A673 (cell line): Measurements from ENCODE around the gene KHNYN.

Source experiments
- EZH2 ChIP-seq: fragments of 200-600 bp; sonication (generic); IDR thresholded peaks from 2 replicates; pipeline ENCODE4 v1.6.1; 2017; ENCODE audit warnings: borderline replicate concordance, low read depth, mild to moderate bottlenecking, mixed read lengths, antibody characterized with exemption, low read length; ENCODE audit not compliant: poor library complexity, severe bottlenecking
- TF ChIP-seq, protein P1 (sequence below): fragments of 300-800, 200-600 bp; sonication (generic); conservative IDR thresholded peaks from 2 replicates; pipeline ENCODE4 v1.5.1; 2017; ENCODE audit warnings: low read depth, mild to moderate bottlenecking, antibody characterized with exemption, low read length, moderate library complexity, mixed read lengths

DNA sequence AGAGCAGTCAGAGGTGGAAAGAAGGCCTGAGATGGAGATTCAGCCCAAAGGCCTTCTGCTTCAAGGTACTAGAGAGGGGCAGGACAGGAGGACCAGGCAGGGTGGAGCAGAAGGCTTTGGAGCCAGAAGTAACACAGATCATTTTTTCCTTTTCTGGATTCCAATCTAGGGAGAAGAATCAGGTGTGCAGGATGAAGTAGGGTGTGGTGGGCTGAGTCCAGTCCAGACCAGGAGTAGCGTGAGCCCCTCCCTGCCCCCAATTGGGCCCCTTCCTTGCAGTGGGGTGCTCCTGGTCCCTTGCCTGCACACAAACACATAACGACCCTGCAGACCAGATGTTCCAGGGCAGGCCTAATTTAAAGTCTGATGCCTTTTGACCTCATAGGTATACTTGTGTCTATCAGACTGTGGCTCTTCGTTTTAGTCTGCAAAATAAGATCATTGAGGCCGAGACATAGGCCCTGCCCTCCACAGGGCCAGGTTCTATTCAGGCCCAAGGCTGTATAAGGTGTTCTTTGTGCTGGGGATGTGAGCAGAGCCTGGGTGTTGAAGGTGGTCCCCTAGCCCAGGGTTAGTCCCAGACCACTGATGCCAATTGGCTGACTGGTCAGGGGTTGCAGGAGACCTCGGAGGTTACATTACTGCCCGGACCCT lies 32.0 kb upstream of the KHNYN start:
- TF ChIP-seq, protein P1, sequence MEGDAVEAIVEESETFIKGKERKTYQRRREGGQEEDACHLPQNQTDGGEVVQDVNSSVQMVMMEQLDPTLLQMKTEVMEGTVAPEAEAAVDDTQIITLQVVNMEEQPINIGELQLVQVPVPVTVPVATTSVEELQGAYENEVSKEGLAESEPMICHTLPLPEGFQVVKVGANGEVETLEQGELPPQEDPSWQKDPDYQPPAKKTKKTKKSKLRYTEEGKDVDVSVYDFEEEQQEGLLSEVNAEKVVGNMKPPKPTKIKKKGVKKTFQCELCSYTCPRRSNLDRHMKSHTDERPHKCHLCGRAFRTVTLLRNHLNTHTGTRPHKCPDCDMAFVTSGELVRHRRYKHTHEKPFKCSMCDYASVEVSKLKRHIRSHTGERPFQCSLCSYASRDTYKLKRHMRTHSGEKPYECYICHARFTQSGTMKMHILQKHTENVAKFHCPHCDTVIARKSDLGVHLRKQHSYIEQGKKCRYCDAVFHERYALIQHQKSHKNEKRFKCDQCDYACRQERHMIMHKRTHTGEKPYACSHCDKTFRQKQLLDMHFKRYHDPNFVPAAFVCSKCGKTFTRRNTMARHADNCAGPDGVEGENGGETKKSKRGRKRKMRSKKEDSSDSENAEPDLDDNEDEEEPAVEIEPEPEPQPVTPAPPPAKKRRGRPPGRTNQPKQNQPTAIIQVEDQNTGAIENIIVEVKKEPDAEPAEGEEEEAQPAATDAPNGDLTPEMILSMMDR: no peak
- TF ChIP-seq EZH2: no peak
